Neuronal stem cell (in vitro differentiated cells): ENCODE results near the gene TMEM132E.

ENCODE experiments used
- DNase-seq: peaks from one replicate; pipeline ENCODE4 v3.0.0-alpha.2; 2013; ENCODE audit warnings: low spot score
- H2AFZ ChIP-seq: one replicate; pipeline ENCODE4 v1.6.1; 2013; ENCODE audit warnings: mild to moderate bottlenecking, low read length, inconsistent platforms
- H2AK5ac ChIP-seq: 2 replicates; pipeline ENCODE4 v1.6.1; 2013; ENCODE audit warnings: low read depth, mild to moderate bottlenecking, inconsistent platforms, low read length, moderate library complexity, mixed read lengths
- H2BK120ac ChIP-seq: 2 replicates; pipeline ENCODE4 v1.6.1; 2013; ENCODE audit warnings: low read depth, mild to moderate bottlenecking, inconsistent platforms, low read length, moderate library complexity, mixed read lengths
- H2BK12ac ChIP-seq: one replicate; pipeline ENCODE4 v1.6.1; 2013; ENCODE audit warnings: low read length, inconsistent platforms
- H2BK15ac ChIP-seq: 2 replicates; pipeline ENCODE4 v1.6.1; 2013; ENCODE audit warnings: mild to moderate bottlenecking, low read length, inconsistent platforms, mixed read lengths
- H2BK5ac ChIP-seq: one replicate; pipeline ENCODE4 v1.6.1; 2013; ENCODE audit warnings: inconsistent platforms, mild to moderate bottlenecking, low read length, moderate library complexity
- H3K14ac ChIP-seq: one replicate; pipeline ENCODE4 v1.6.1; 2013; ENCODE audit warnings: low read length, inconsistent platforms
- H3K18ac ChIP-seq: 2 replicates; pipeline ENCODE4 v1.6.1; 2013; ENCODE audit warnings: low read length, inconsistent platforms
- H3K23ac ChIP-seq: 2 replicates; pipeline ENCODE4 v1.6.1; 2013; ENCODE audit warnings: low read depth, mild to moderate bottlenecking, mixed read lengths, low read length, inconsistent platforms; ENCODE audit not compliant: poor library complexity
- H3K27ac ChIP-seq: replicated peaks from 3 replicates; pipeline ENCODE4 v1.5.1; 2013; ENCODE audit warnings: low read length, inconsistent platforms
- H3K27me3 ChIP-seq, 3 experiments: 2 replicates each; pipeline ENCODE4 v1.6.1; 2013; ENCODE audit warnings: low read length in 3 of 3, mild to moderate bottlenecking in 2 of 3, inconsistent platforms in 1 of 3, low read depth in 1 of 3, mixed read lengths in 1 of 3, moderate library complexity in 1 of 3; ENCODE audit not compliant: control insufficient read depth in 3 of 3, insufficient read depth in 3 of 3
- H3K36me3 ChIP-seq, 2 donors: replicated peaks in 1 of 2; 2 replicates each; pipeline ENCODE4 v1.6.1; 2013; ENCODE audit warnings: low read length in 2 of 2; ENCODE audit not compliant: control insufficient read depth in 2 of 2, insufficient read depth in 2 of 2
- H3K4ac ChIP-seq: 2 replicates; pipeline ENCODE4 v1.6.1; 2013; ENCODE audit warnings: inconsistent platforms, mild to moderate bottlenecking, low read length, moderate library complexity
- H3K4me1 ChIP-seq, 2 donors: 1 replicate in 1 of 2; 2 replicates in 1 of 2; pipeline ENCODE4 v1.6.1; 2013; ENCODE audit warnings: low read length in 2 of 2, low read depth in 1 of 2; ENCODE audit not compliant: control insufficient read depth in 2 of 2, insufficient read depth in 1 of 2
- H3K4me2 ChIP-seq: one replicate; pipeline ENCODE4 v1.6.1; 2013; ENCODE audit warnings: mild to moderate bottlenecking, low read length, inconsistent platforms; ENCODE audit not compliant: insufficient read depth, poor library complexity, severe bottlenecking
- H3K4me3 ChIP-seq, 2 donors: 2 replicates each; pipeline ENCODE4 v1.5.1; 2013; ENCODE audit warnings: low read length in 2 of 2, mild to moderate bottlenecking in 2 of 2, inconsistent platforms in 1 of 2, moderate library complexity in 1 of 2
- H3K79me1 ChIP-seq: one replicate; pipeline ENCODE4 v1.6.1; 2013; ENCODE audit warnings: low read depth, mild to moderate bottlenecking, inconsistent platforms, low read length, moderate library complexity
- H3K9ac ChIP-seq: one replicate; pipeline ENCODE4 v1.6.1; 2013; ENCODE audit warnings: mild to moderate bottlenecking, low read depth, low read length, inconsistent platforms; ENCODE audit not compliant: poor library complexity
- H3K9me3 ChIP-seq, 2 donors: replicated peaks in 1 of 2; 2 replicates each; pipeline versions ENCODE3 to v1.6.1; 2013; ENCODE audit warnings: low read length in 2 of 2, mild to moderate bottlenecking in 2 of 2, inconsistent platforms in 1 of 2, low read depth in 1 of 2, mixed read lengths in 1 of 2, moderate library complexity in 1 of 2; ENCODE audit not compliant: control insufficient read depth in 2 of 2, insufficient read depth in 1 of 2
- H4K8ac ChIP-seq: one replicate; pipeline ENCODE4 v1.6.1; 2013; ENCODE audit warnings: low read depth, mild to moderate bottlenecking, inconsistent platforms, low read length, moderate library complexity
- H4K91ac ChIP-seq: one replicate; pipeline ENCODE4 v1.6.1; 2013; ENCODE audit warnings: low read length, low read depth, mild to moderate bottlenecking, inconsistent platforms; ENCODE audit not compliant: poor library complexity
- WGBS, 2 donors: extraction: QIAGEN DNeasy Blood & Tissue Kit; methylation state at CpG; one replicate each; pipeline ENCODE4 v1.1.7; 2013; ENCODE audit warnings: missing lambda C conversion rate in 2 of 2, mixed read lengths in 1 of 2; ENCODE audit not compliant: insufficient read length in 2 of 2, insufficient replicate concordance in 1 of 2; ENCODE audit errors: extremely low coverage in 2 of 2; 5-methylcytosine and 5-hydroxymethylcytosine counted together

Gene TMEM132E

GRCh38 chr17:34579979-34580684 lies 750 bp downstream of the TMEM132E start:
- H2BK12ac ChIP-seq: no peak overlapping the region
- no peak overlapping the region for H4K91ac ChIP-seq
- peak overlapping the region; percentile 94 for H2AFZ ChIP-seq
- peaks cover 0 to 21% of the 10 kb centered on the region in 2 donors for H3K4me1 ChIP-seq
- H3K4me3 ChIP-seq: peak overlapping the region in 1 of 2 donors; percentile 69
- H3K9me3 ChIP-seq: no peaks in the 10 kb centered on the region
- H2BK5ac ChIP-seq: no peak overlapping the region
- H3K4me2 ChIP-seq: peak overlapping the region; percentile 90
- peak overlapping the region; percentile 86 for H3K14ac ChIP-seq
- peaks cover 26 to 90% (median 70%) of the 10 kb centered on the region in 3 experiments for H3K27me3 ChIP-seq
- H3K79me1 ChIP-seq: no peaks in the 10 kb centered on the region
- H3K9ac ChIP-seq: peak overlapping the region; percentile 61
- peak overlapping the region; percentile 67 for H3K23ac ChIP-seq
- no peaks in the 10 kb centered on the region for H3K36me3 ChIP-seq
- DNase-seq: no peak
- peak overlapping the region; percentile 79 for H3K18ac ChIP-seq
- no peak overlapping the region for H2BK15ac ChIP-seq
- peak overlapping the region; percentile 67 for H2AK5ac ChIP-seq
- no peak overlapping the region for H3K27ac ChIP-seq
- no CpG with 5 or more reads among the region's 52 CpGs for WGBS, 2 donors
- no peak overlapping the region for H2BK120ac ChIP-seq
- H4K8ac ChIP-seq: no peak overlapping the region
- H3K4ac ChIP-seq: no peak overlapping the region

GRCh38 chr17:34580685-34581445 lies 1.5 kb downstream of the TMEM132E start:
- H3K4me1 ChIP-seq: peaks cover 0 to 22% of the 10 kb centered on the region in 2 donors
- no peak overlapping the region for H3K27ac ChIP-seq
- H3K18ac ChIP-seq: peak overlapping the region; percentile 75
- no peak overlapping the region for H4K91ac ChIP-seq
- peak overlapping the region in 1 of 2 donors; percentile 69 for H3K4me3 ChIP-seq
- H4K8ac ChIP-seq: no peak overlapping the region
- H2AK5ac ChIP-seq: peak overlapping the region; percentile 67
- no peak overlapping the region for H3K14ac ChIP-seq
- no peaks in the 10 kb centered on the region for H3K9me3 ChIP-seq
- H2AFZ ChIP-seq: peak overlapping the region; percentile 66
- DNase-seq: no peak
- no peak overlapping the region for H2BK12ac ChIP-seq
- peak overlapping the region; percentile 90 for H3K4me2 ChIP-seq
- peak overlapping the region; percentile 67 for H3K23ac ChIP-seq
- H3K36me3 ChIP-seq: no peaks in the 10 kb centered on the region
- H3K27me3 ChIP-seq: peaks cover 26 to 97% (median 70%) of the 10 kb centered on the region in 3 experiments
- H3K79me1 ChIP-seq: no peaks in the 10 kb centered on the region
- peak overlapping the region; percentile 60 for H3K9ac ChIP-seq
- no peak overlapping the region for H2BK120ac ChIP-seq
- no CpG with 5 or more reads among the region's 71 CpGs for WGBS, 2 donors
- no peak overlapping the region for H3K4ac ChIP-seq
- peak overlapping the region; percentile 25 for H2BK5ac ChIP-seq
- no peak overlapping the region for H2BK15ac ChIP-seq

GRCh38 chr17:34581446-34582184 lies 2.2 kb downstream of the TMEM132E start:
- Histone ChIP-seq H3K9me3 (no peaks in the 10 kb centered on the region), H3K23ac (peak overlapping the region; percentile 14), H4K91ac (no peak overlapping the region), H2BK5ac (peak overlapping the region; percentile 25), H4K8ac (no peak overlapping the region), H2BK12ac (no peak overlapping the region), H3K4ac (no peak overlapping the region), H2AFZ (peak overlapping the region; percentile 66), H3K9ac (peak overlapping the region; percentile 60), H2BK15ac (peak overlapping the region; percentile 2), H3K4me2 (peak overlapping the region; percentile 90), H3K4me3 (peak overlapping the region in 1 of 2 donors; percentile 69), H2AK5ac (peak overlapping the region; percentile 39), H2BK120ac (peak overlapping the region; percentile 7), H3K27me3 (peaks cover 26 to 95% (median 70%) of the 10 kb centered on the region in 3 experiments), H3K18ac (peak overlapping the region; percentile 89), H3K27ac (no peak overlapping the region), H3K14ac (no peak overlapping the region), H3K79me1 (no peaks in the 10 kb centered on the region), H3K4me1 (peaks cover 0 to 26% of the 10 kb centered on the region in 2 donors), H3K36me3 (no peaks in the 10 kb centered on the region)
- DNase-seq: no peak
- no CpG with 5 or more reads among the region's 78 CpGs for WGBS, 2 donors
